Measurements from ENCODE around the gene TLE5. TPM values are rescaled to one million over a fixed set of nuclear protein-coding genes. Genes with fewer than 3 reads are reported as not detected.

Gene TLE5
- total and polyA plus RNA-seq, 9 of the 15 experiments (the other 6 are each of a cell fraction or from before 2014, with no cell fraction given), result 2.0 to 347 (median 235) TPM

DNA sequence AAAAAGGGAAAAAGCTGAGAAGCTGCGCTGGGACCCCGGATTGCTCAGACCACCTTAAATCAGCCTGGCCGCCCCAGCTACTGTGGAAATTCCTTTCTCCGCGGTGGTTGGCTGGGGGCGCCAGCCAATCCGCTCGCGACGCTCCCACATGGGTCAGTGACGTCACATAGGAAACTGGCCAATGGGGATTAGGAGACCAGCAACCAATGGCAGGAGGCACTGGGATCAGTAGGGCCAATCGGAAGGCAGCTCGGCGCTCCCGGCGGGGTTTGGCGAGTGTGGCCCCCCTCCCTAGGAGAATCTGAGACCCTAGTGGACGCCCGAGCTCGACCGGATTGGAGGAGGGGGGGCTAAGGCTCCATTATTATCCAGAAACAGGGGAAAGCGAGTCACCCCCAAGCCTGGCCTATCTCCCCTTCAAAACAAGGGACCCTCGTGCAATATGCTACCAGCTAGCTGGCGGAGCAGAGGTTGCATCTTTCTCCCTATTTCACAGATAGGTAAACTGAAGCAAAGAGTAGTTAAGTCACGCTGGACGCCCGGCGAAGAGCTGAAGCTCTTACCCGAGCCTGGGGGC, 26.7 kb downstream of the TLE5 start (continued):
- TF ChIP-seq FUS (optimal IDR thresholded peaks at IDR 0.05; ENCODE audit: low read depth, low read length) (no peak), KDM1A (IDR thresholded peaks at IDR 0.05) (peak; percentile 98 to 99), CCNT2 (IDR thresholded peaks at IDR 0.05; ENCODE audit: borderline replicate concordance, extremely low read depth, insufficient read length, low read depth, low read length) (peak; percentile 48), ZNF584 (CRISPR knock-in tag; IDR thresholded peaks at IDR 0.05; ENCODE audit: low read depth) (0 out of 2 replicates have a peak, but pooled peaks have one; percentile 28), ARNT (IDR thresholded peaks at IDR 0.05) (peak; percentile 30 to 86; a peak in 2 of 4 replicates), PHF21A (IDR thresholded peaks at IDR 0.05; ENCODE audit: borderline replicate concordance, low read depth) (peak; percentile 97), TEAD1 (CRISPR knock-in tag; IDR thresholded peaks at IDR 0.05) (0 out of 4 replicates have a peak, but pooled peaks of 1 of the 2 experiments have one; percentile 7), RBM25 (IDR thresholded peaks at IDR 0.05; ENCODE audit: low read depth, low read length, severe bottlenecking) (peak; percentile 96), ZNF274 (IDR thresholded peaks at IDR 0.05; ENCODE audit: borderline replicate concordance, low read depth, low read length) (no peak), CHD4 (IDR thresholded peaks at IDR 0.05; ENCODE audit: insufficient read depth, insufficient replicate concordance, low read depth, low read length, poor library complexity, severe bottlenecking) (peak; percentile 99), TFAM (CRISPR knock-in tag; conservative IDR thresholded peaks at IDR 0.05) (no peak), MYC (IDR thresholded peaks at IDR 0.05; ENCODE audit: low read depth, low read length) (peak; percentile 12; the same call in 1 of the 2 replicates), MYC (CRISPR knock-in tag; IDR thresholded peaks at IDR 0.05; ENCODE audit: borderline replicate concordance, low read depth) (no peak), POLR2G (IDR thresholded peaks at IDR 0.05; ENCODE audit: low read depth, low read length) (peak; percentile 78), ELF1 (tag; IDR thresholded peaks at IDR 0.05) (peak; percentile 55; the same call in 1 of the 2 replicates), MTA2 (IDR thresholded peaks at IDR 0.05; ENCODE audit: low read depth) (peak; percentile 13; the same call in 1 of the 2 replicates), CBX3 (IDR thresholded peaks at IDR 0.05; ENCODE audit: borderline replicate concordance in 1 of 2, low read length in 2 of 2) (peak in 1 of 2 experiments; percentile 78; a peak in 2 of 3 replicates), CC2D1A (IDR thresholded peaks at IDR 0.05) (peak; percentile 80; the same call in 1 of the 2 replicates), RBM17 (IDR thresholded peaks at IDR 0.05; ENCODE audit: borderline replicate concordance, low read depth, low read length) (no peak), CREM (IDR thresholded peaks at IDR 0.05; ENCODE audit: low read depth) (peak; percentile 95)
- TF ChIP-seq, protein P1, sequence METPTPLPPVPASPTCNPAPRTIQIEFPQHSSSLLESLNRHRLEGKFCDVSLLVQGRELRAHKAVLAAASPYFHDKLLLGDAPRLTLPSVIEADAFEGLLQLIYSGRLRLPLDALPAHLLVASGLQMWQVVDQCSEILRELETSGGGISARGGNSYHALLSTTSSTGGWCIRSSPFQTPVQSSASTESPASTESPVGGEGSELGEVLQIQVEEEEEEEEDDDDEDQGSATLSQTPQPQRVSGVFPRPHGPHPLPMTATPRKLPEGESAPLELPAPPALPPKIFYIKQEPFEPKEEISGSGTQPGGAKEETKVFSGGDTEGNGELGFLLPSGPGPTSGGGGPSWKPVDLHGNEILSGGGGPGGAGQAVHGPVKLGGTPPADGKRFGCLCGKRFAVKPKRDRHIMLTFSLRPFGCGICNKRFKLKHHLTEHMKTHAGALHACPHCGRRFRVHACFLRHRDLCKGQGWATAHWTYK (CRISPR knock-in tag; IDR thresholded peaks at IDR 0.05), result peak; percentile 18; the same call in 1 of the 2 replicates
- TF ChIP-seq, protein P2, sequence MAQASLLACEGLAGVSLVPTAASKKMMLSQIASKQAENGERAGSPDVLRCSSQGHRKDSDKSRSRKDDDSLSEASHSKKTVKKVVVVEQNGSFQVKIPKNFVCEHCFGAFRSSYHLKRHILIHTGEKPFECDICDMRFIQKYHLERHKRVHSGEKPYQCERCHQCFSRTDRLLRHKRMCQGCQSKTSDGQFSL (CRISPR knock-in tag; IDR thresholded peaks at IDR 0.05), result peak; percentile 92
- TF ChIP-seq, protein P2 (tag; IDR thresholded peaks at IDR 0.05), result peak in 1 of 2 experiments; percentile 89; a peak in 2 of 4 replicates
- TF ChIP-seq, protein P3, sequence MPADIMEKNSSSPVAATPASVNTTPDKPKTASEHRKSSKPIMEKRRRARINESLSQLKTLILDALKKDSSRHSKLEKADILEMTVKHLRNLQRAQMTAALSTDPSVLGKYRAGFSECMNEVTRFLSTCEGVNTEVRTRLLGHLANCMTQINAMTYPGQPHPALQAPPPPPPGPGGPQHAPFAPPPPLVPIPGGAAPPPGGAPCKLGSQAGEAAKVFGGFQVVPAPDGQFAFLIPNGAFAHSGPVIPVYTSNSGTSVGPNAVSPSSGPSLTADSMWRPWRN (IDR thresholded peaks at IDR 0.05; ENCODE audit: low read depth), result 0 out of 2 replicates have a peak, but pooled peaks have one; percentile 32
- TF ChIP-seq, protein P4, sequence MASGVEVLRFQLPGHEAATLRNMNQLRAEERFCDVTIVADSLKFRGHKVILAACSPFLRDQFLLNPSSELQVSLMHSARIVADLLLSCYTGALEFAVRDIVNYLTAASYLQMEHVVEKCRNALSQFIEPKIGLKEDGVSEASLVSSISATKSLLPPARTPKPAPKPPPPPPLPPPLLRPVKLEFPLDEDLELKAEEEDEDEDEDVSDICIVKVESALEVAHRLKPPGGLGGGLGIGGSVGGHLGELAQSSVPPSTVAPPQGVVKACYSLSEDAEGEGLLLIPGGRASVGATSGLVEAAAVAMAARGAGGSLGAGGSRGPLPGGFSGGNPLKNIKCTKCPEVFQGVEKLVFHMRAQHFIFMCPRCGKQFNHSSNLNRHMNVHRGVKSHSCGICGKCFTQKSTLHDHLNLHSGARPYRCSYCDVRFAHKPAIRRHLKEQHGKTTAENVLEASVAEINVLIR (CRISPR knock-in tag; IDR thresholded peaks at IDR 0.05), result peak; percentile 85

Measured in K562 (cell line).